PFSK-1 (cell line): Measurements from ENCODE around the gene HES7.

Experiments used
- POLR2AphosphoS5 ChIP-seq: IDR thresholded peaks from 2 replicates; pipeline ENCODE4 v1.6.1; 2012; ENCODE audit warnings: low read depth, mild to moderate bottlenecking, control low read depth, low read length, moderate library complexity
- SIN3A ChIP-seq: IDR thresholded peaks from 2 replicates; pipeline ENCODE4 v1.6.1; 2012; ENCODE audit warnings: mild to moderate bottlenecking, low read length, moderate library complexity, borderline replicate concordance; ENCODE audit not compliant: insufficient read depth
- TAF1 ChIP-seq: IDR thresholded peaks from 2 replicates; pipeline ENCODE4 v1.6.1; 2012; ENCODE audit warnings: low read length, control low read depth, borderline replicate concordance; ENCODE audit not compliant: insufficient read depth
- TF ChIP-seq, protein P1 (sequence below), 2 experiments: IDR thresholded peaks; 2 replicates each; pipeline versions ENCODE4 v1.6.1 to v1.8.0; 2011 to 2012; ENCODE audit warnings: low read depth in 2 of 2, low read length in 2 of 2, control low read depth in 1 of 2, inconsistent platforms in 1 of 2, mild to moderate bottlenecking in 1 of 2, moderate library complexity in 1 of 2; ENCODE audit not compliant: insufficient read depth in 1 of 2

DNA sequence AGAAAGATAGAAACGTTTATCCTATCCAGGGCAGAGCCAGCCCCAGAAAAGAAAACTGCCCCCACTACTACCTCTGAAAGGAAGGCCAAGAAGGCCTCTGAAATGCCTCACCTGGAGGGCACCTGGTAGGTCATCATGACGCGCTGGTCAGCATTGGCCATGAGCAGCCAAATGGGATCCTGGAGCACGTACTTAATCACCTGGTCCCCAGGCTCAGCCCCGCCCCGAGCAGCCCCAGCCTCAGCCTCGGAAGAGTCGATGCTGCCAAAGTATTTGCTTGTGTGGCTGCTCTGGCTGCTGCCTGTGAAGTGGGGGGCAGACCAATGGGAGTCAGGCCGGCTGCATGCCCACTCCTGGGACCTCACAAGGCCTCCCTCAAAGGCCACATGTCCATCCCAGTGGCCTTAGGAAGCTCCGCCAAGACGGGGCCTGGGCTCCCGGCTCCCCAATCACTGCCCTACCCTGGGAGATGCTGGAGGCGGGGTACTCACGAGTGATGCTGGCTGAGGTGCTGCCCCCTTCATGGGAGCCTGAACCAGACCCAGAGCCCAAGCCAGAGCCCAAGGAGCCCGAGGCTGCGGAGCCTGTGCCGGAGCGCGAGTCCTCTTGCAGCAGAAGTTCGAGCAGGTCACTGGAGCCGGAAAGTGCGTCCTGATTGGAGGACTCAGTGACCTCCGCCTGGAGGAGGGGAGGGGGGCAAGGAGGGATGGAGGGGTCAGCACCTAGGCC, 18.4 kb upstream of the HES7 start:
- TF ChIP-seq TAF1 (no peak), POLR2AphosphoS5 (no peak), SIN3A (no peak)
- TF ChIP-seq, protein P1, sequence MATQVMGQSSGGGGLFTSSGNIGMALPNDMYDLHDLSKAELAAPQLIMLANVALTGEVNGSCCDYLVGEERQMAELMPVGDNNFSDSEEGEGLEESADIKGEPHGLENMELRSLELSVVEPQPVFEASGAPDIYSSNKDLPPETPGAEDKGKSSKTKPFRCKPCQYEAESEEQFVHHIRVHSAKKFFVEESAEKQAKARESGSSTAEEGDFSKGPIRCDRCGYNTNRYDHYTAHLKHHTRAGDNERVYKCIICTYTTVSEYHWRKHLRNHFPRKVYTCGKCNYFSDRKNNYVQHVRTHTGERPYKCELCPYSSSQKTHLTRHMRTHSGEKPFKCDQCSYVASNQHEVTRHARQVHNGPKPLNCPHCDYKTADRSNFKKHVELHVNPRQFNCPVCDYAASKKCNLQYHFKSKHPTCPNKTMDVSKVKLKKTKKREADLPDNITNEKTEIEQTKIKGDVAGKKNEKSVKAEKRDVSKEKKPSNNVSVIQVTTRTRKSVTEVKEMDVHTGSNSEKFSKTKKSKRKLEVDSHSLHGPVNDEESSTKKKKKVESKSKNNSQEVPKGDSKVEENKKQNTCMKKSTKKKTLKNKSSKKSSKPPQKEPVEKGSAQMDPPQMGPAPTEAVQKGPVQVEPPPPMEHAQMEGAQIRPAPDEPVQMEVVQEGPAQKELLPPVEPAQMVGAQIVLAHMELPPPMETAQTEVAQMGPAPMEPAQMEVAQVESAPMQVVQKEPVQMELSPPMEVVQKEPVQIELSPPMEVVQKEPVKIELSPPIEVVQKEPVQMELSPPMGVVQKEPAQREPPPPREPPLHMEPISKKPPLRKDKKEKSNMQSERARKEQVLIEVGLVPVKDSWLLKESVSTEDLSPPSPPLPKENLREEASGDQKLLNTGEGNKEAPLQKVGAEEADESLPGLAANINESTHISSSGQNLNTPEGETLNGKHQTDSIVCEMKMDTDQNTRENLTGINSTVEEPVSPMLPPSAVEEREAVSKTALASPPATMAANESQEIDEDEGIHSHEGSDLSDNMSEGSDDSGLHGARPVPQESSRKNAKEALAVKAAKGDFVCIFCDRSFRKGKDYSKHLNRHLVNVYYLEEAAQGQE (IDR thresholded peaks at IDR 0.05; ENCODE audit: insufficient read depth in 1 of 2, low read depth in 2 of 2, low read length in 2 of 2): no peak
